SK-N-MC (cell line): ENCODE data around the gene IGLL5.

ENCODE experiments used
- EZH2 ChIP-seq: fragments of 200-600 bp; sonication (generic); IDR thresholded peaks from one replicate; pipeline ENCODE4 v1.6.1; 2017; ENCODE audit warnings: antibody characterized with exemption
- POLR2AphosphoS5 ChIP-seq: IDR thresholded peaks from 2 replicates; pipeline ENCODE4 v1.6.1; 2012; ENCODE audit warnings: mild to moderate bottlenecking, low read depth, low read length, borderline replicate concordance

GRCh38 chr22:22877523-22878210, 9.9 kb upstream of the IGLL5 start:
- TF ChIP-seq EZH2, result no peak
- no peak for TF ChIP-seq POLR2AphosphoS5
